ENCODE measurements around the gene ERC2.

DNA sequence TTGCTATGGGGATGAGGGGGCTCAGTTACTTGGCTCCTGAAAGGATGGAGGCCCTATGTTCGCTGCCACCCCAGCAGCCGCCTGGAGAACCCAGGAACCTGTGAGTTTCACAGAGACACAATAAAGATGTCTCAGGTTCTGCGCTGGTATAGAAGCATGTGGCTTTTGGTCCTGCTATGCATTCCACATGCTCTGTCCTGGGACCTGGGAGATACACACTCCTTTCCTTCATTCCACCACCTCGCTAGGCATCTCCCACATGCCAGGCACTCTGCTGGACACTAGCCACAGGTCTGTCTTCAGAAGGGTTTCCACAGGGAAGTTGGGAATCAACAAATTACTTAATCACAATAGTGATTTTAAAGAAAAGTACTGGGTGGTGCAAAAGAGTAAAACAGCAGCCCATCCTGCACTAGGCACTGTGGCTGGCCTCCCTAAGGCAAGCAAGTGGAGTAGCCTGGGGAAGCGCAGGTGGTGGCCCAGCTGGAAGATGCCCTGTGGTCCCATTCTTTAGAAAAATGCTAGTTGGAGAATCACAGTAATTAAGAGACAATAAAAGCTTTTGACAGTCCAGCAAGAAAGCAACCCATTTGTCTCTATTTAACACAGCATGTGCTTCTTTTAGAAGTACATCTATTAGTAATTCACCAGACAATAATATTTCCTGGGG, 572.2 kb downstream of the ERC2 start:
- TF ChIP-seq, protein P1, sequence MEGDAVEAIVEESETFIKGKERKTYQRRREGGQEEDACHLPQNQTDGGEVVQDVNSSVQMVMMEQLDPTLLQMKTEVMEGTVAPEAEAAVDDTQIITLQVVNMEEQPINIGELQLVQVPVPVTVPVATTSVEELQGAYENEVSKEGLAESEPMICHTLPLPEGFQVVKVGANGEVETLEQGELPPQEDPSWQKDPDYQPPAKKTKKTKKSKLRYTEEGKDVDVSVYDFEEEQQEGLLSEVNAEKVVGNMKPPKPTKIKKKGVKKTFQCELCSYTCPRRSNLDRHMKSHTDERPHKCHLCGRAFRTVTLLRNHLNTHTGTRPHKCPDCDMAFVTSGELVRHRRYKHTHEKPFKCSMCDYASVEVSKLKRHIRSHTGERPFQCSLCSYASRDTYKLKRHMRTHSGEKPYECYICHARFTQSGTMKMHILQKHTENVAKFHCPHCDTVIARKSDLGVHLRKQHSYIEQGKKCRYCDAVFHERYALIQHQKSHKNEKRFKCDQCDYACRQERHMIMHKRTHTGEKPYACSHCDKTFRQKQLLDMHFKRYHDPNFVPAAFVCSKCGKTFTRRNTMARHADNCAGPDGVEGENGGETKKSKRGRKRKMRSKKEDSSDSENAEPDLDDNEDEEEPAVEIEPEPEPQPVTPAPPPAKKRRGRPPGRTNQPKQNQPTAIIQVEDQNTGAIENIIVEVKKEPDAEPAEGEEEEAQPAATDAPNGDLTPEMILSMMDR (IDR thresholded peaks at IDR 0.05), result no peak
- no peak for TF ChIP-seq POLR2A (IDR thresholded peaks at IDR 0.05)
- TF ChIP-seq EP300 (IDR thresholded peaks at IDR 0.05), result no peak
